HepG2 (cell line): ENCODE results near the gene BCAS2. TPM values are rescaled to one million over a fixed set of nuclear protein-coding genes. Genes with fewer than 3 reads are reported as not detected.

ENCODE experiments used
- ATAC-seq: fragments of 200-7000 bp; cut with Tn5 transposase; 3 replicates; pipeline ENCODE4 v1.9.1; 2020; ENCODE audit warnings: mild to moderate bottlenecking, moderate library complexity
- BruUV-seq: library from RNA; stranded (reverse); fragments of 400-500 nt; replicated peaks from 2 replicates; lab custom pipeline; 2021; lab: Mats Ljungman, UMichigan
- CTCF ChIA-PET: fragments of 300-600 bp; formaldehyde crosslinking; extraction: SDS; loops from one replicate; lab custom pipeline; 2021; ENCODE audit warnings: low total read pairs, inconsistent platforms, low intra/inter-chr PET ratio; lab: Yijun Ruan, JAX
- POLR2A ChIA-PET: fragments of 350-600 bp; sonication (Branson Sonifier 250); formaldehyde crosslinking; loops from one replicate; lab custom pipeline; 2020; ENCODE audit warnings: antibody characterized with exemption, inconsistent platforms; lab: Yijun Ruan, JAX
- DNase-seq: peaks from one replicate; pipeline ENCODE4 v3.0.0-alpha.2; 2015; ENCODE audit warnings: low spot score
- FAIRE-seq: peaks from 3 replicates; lab custom pipeline; 2011; peaks lifted over from hg19 to GRCh38; lab: Jason Lieb, UNC
- H2AFZ ChIP-seq: one replicate; pipeline ENCODE4 v1.6.1; 2011; ENCODE audit warnings: low read length, inconsistent platforms
- H3K27ac ChIP-seq: fragments of 300-600 bp; 3 replicates; pipeline ENCODE4 v1.8.0; 2011; ENCODE audit warnings: mixed run types, mild to moderate bottlenecking, mixed read lengths, low read length, inconsistent platforms; ENCODE audit not compliant: insufficient read depth; ENCODE audit errors: extremely low read length
- H3K27me3 ChIP-seq, 2 experiments: fragments of 200-600 bp in 1 of 2; 2 replicates in 1 of 2; 3 replicates in 1 of 2; pipeline versions ENCODE4 v1.6.0 to v1.8.0; 2011; ENCODE audit warnings: low read length in 2 of 2, mild to moderate bottlenecking in 2 of 2, moderate library complexity in 2 of 2, inconsistent platforms in 1 of 2; ENCODE audit not compliant: insufficient read depth in 2 of 2, control insufficient read depth in 1 of 2
- H3K36me3 ChIP-seq, 2 experiments: fragments of 200-600 bp in 1 of 2; replicated peaks in 1 of 2; 2 replicates in 1 of 2; 3 replicates in 1 of 2; pipeline versions ENCODE4 v1.5.1 to v1.8.0; 2011; ENCODE audit warnings: low read length in 2 of 2, inconsistent platforms in 1 of 2; ENCODE audit not compliant: insufficient read depth in 2 of 2, control insufficient read depth in 1 of 2
- H3K4me1 ChIP-seq: 2 replicates; pipeline ENCODE4 v1.5.1; 2012; ENCODE audit warnings: low read length, inconsistent platforms; ENCODE audit not compliant: insufficient read depth
- H3K4me2 ChIP-seq: 2 replicates; pipeline ENCODE4 v1.6.0; 2011; ENCODE audit warnings: low read depth, low read length, inconsistent platforms
- H3K4me3 ChIP-seq, 3 experiments: fragments of 200-600 bp in 1 of 3; sonication (generic), shearing (Covaris generic) in 1 of 3; replicated peaks in 1 of 3; 2 replicates each; pipeline ENCODE4 v1.5.1; 2011 to 2016; ENCODE audit warnings: low read length in 3 of 3, inconsistent platforms in 2 of 3, low read depth in 2 of 3, mild to moderate bottlenecking in 2 of 3, control low read depth in 1 of 3, mixed read lengths in 1 of 3; ENCODE audit not compliant: insufficient read depth in 1 of 3
- H3K79me2 ChIP-seq: one replicate; pipeline ENCODE4 v1.6.1; 2011; ENCODE audit warnings: low read length, inconsistent platforms; ENCODE audit not compliant: insufficient read depth
- H3K9ac ChIP-seq: 2 replicates; pipeline ENCODE4 v1.6.0; 2011; ENCODE audit warnings: mild to moderate bottlenecking, low read depth, low read length, inconsistent platforms; ENCODE audit not compliant: insufficient read depth
- H3K9me3 ChIP-seq: 2 replicates; pipeline ENCODE4 v1.5.1; 2012; ENCODE audit warnings: mild to moderate bottlenecking, low read length
- H4K20me1 ChIP-seq: 2 replicates; pipeline ENCODE4 v1.6.0; 2011; ENCODE audit warnings: inconsistent platforms, mild to moderate bottlenecking, low read length, moderate library complexity; ENCODE audit not compliant: insufficient read depth
- CENPBD1 ChIP-seq: sonication (generic); formaldehyde crosslinking; IDR thresholded peaks from 2 replicates; pipeline ENCODE4 v1.8.0; 2022; ENCODE audit warnings: missing genetic modification reagents, low read depth, mild to moderate bottlenecking, borderline replicate concordance
- DR1 ChIP-seq: sonication (generic); formaldehyde crosslinking; IDR thresholded peaks from 2 replicates; pipeline ENCODE4 v1.8.0; 2021; ENCODE audit warnings: mild to moderate bottlenecking, missing genetic modification reagents, inconsistent platforms
- ETV5 ChIP-seq: IDR thresholded peaks from 2 replicates; pipeline ENCODE4 v1.6.1; 2018; ENCODE audit warnings: missing biosample characterization, missing genetic modification reagents, inconsistent platforms, borderline replicate concordance
- MXI1 ChIP-seq: IDR thresholded peaks from 3 replicates; pipeline ENCODE4 v1.6.1; 2012; ENCODE audit warnings: low read depth, low read length, inconsistent platforms, borderline replicate concordance
- NFYB ChIP-seq: sonication (generic); formaldehyde crosslinking; IDR thresholded peaks from 2 replicates; pipeline ENCODE4 v1.4.0; 2020; ENCODE audit warnings: missing genetic modification reagents
- PCBP2 ChIP-seq: fragments of 200-400 bp; formaldehyde crosslinking; optimal IDR thresholded peaks from 2 replicates; pipeline ENCODE3; 2018; ENCODE audit warnings: low read length, low read depth; ENCODE audit not compliant: poor library complexity, severe bottlenecking
- SIX1 ChIP-seq: sonication (generic); formaldehyde crosslinking; IDR thresholded peaks from 2 replicates; pipeline ENCODE4 v1.4.0; 2020; ENCODE audit warnings: missing genetic modification reagents, borderline replicate concordance
- ZEB1 ChIP-seq: IDR thresholded peaks from 2 replicates; pipeline ENCODE4 v1.6.1; 2012; ENCODE audit warnings: mild to moderate bottlenecking, low read depth, inconsistent platforms; ENCODE audit not compliant: insufficient replicate concordance
- ZNF75D ChIP-seq: sonication (generic); formaldehyde crosslinking; IDR thresholded peaks from 2 replicates; pipeline ENCODE4 v1.8.1; 2023; ENCODE audit warnings: missing genetic modification reagents, mild to moderate bottlenecking, borderline replicate concordance
- WGBS: methylation state at CpG from one replicate; pipeline ENCODE4 v1.1.6; 2017; ENCODE audit warnings: low lambda C conversion rate; 5-methylcytosine and 5-hydroxymethylcytosine counted together
- in situ Hi-C: cut with HindIII; loops from 2 replicates; pipeline ENCODE4 v1.10.0; 2017; ENCODE audit warnings: low pct_unique_long_range_greater_than_20kb; ENCODE audit not compliant: extremely low pct_ligation_motif_present
- intact Hi-C: fragments of 100-400 bp; cut with micrococcal nuclease; formaldehyde crosslinking; loops from one replicate; pipeline ENCODE4 v1.10.0; 2022; ENCODE audit not compliant: unreplicated experiment
- polyA plus RNA-seq, 8 experiments: library from polyadenylated mRNA; depleted of rRNA in 3 of 8; stranded (reverse) in 7 of 8; unstranded in 1 of 8; fragments of >200 nt; fragmentation: Illumina TruSeq in 4 of 8; extraction: Trizol in 4 of 8; gene quantifications; 2 replicates each; pipeline versions ENCODE4 v1.2.1 to v1.2.3, GENCODE V29; 2011 to 2016; ENCODE audit warnings: low read depth in 4 of 8, missing spikeins in 1 of 8, mixed read lengths in 1 of 8; ENCODE audit not compliant: insufficient read depth in 1 of 8
- total RNA-seq, 5 experiments: library from RNA; depleted of rRNA; stranded (reverse); fragments of >200 nt; fragmentation: Illumina TruSeq; extraction: Trizol; gene quantifications; 2 replicates each; pipeline ENCODE4 v1.2.3, GENCODE V29; 2016; ENCODE audit warnings: low read depth in 1 of 5
- TF ChIP-seq, protein P1 (sequence below): IDR thresholded peaks from 2 replicates; pipeline ENCODE4 v1.6.1; 2016; ENCODE audit warnings: low read depth, borderline replicate concordance
- TF ChIP-seq, protein P2 (sequence below): sonication (generic); formaldehyde crosslinking; IDR thresholded peaks from 2 replicates; pipeline ENCODE4 v1.5.0; 2020; ENCODE audit warnings: missing genetic modification reagents
- TF ChIP-seq, protein P3 (sequence below): IDR thresholded peaks from 2 replicates; pipeline ENCODE4 v1.6.1; 2016; ENCODE audit warnings: missing compliant biosample characterization, missing genetic modification reagents, borderline replicate concordance

The BCAS2 gene
- total and polyA plus RNA-seq, 2 of the 13 experiments (the other 11 are each of a cell fraction or from before 2014, with no cell fraction given), result 18.0 to 47.4 TPM

GRCh38 chr1:114588196-114588689, 6.8 kb upstream of the BCAS2 start:
- H3K4me1 ChIP-seq, result peaks cover 8% of the 10 kb centered on the region; the same call in 1 of the 2 replicates
- no peak overlapping the region for H3K9ac ChIP-seq
- FAIRE-seq (no peak), ATAC-seq (no peak; the same call in 1 of the 3 replicates), DNase-seq (no peak)
- no peaks in the 10 kb centered on the region for H3K79me2 ChIP-seq
- ChIA-PET CTCF (no interaction called here), POLR2A (no interaction called here)
- intact Hi-C loops, result no loop called here
- no peaks in the 10 kb centered on the region for H3K9me3 ChIP-seq
- TF ChIP-seq ZNF75D (CRISPR knock-in tag), result no peak
- no peaks in the 10 kb centered on the region for H3K36me3 ChIP-seq
- H3K27ac ChIP-seq, result no peak overlapping the region
- in situ Hi-C loops, result no loop called here
- no peak overlapping the region for H3K4me3 ChIP-seq
- no peaks in the 10 kb centered on the region for H4K20me1 ChIP-seq
- no TSS peak for BruUV-seq
- H3K4me2 ChIP-seq, result no peak overlapping the region
- no peak overlapping the region for H2AFZ ChIP-seq
- 34% methylated on average over 2 of the region's 2 CpGs for WGBS
- no peaks in the 10 kb centered on the region for H3K27me3 ChIP-seq

DNA sequence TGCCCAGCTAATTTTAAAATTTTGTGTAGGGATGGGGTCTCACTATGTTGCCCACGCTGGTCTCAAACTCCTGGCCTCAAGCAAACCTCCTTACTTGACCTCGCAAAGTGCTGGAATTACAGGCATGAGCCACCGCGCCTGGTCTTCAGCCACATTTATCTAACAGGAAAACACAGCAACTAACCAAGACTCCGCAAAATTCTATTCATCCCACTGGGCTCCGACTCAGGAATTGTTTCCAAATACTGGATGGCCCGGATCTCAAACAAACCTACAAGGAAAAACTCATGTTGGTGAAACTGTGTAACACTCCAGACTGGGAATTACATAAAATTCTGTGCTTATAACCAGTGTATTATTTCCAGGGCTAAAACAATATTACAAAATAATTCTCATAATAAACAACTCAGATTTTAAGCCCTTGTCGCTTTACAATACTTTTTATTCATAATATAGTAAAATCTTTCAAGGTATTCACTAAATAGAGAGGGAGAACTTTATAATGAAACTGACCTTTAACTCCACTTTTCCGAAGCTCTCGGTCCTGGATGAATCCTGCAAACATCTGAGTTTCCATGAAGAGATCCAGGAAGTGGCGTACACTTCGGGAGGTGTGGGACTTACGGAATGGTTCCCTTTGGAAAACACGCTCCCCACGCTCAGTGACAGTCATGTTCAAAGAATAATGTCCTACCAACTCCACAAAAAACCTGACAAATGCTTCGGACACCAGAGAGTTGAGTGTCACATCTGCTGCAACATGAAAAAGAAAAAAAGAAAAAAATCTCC, 6.0 kb upstream of the BCAS2 start:
- CTCF ChIA-PET, result no interaction called here
- FAIRE-seq (no peak), ATAC-seq (no peak), DNase-seq (no peak)
- in situ Hi-C loops (no loop called here), intact Hi-C loops (no loop called here)
- Histone ChIP-seq H3K9ac (no peak overlapping the region), H3K27me3 (no peaks in the 10 kb centered on the region), H3K9me3 (no peaks in the 10 kb centered on the region), H4K20me1 (no peaks in the 10 kb centered on the region), H3K4me3 (no peak overlapping the region), H3K79me2 (no peaks in the 10 kb centered on the region), H3K27ac (no peak overlapping the region), H3K36me3 (no peaks in the 10 kb centered on the region), H3K4me2 (no peak overlapping the region), H2AFZ (no peak overlapping the region), H3K4me1 (peaks cover 11% of the 10 kb centered on the region)
- POLR2A ChIA-PET, result no interaction called here
- 90% methylated on average over 16 of the region's 16 CpGs for WGBS
- no TSS peak for BruUV-seq
- TF ChIP-seq MXI1 (no peak), CENPBD1 (no peak), PCBP2 (no peak), DR1 (CRISPR knock-in tag) (no peak), ZEB1 (no peak), SIX1 (CRISPR knock-in tag) (no peak), ETV5 (CRISPR knock-in tag) (no peak), NFYB (CRISPR knock-in tag) (no peak)
- TF ChIP-seq, protein P1, sequence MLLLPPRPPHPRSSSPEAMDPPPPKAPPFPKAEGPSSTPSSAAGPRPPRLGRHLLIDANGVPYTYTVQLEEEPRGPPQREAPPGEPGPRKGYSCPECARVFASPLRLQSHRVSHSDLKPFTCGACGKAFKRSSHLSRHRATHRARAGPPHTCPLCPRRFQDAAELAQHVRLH (CRISPR knock-in tag), result no peak
- TF ChIP-seq, protein P2, sequence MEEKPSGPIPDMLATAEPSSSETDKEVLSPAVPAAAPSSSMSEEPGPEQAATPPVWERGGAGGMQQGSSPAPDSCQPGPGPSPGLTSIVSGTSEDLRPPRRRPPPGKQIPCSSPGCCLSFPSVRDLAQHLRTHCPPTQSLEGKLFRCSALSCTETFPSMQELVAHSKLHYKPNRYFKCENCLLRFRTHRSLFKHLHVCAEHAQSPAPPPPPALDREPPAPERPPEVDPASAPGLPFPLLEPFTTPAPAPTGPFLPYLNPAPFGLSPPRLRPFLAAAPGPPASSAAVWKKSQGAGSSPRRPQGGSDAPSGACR (CRISPR knock-in tag), result no peak
- TF ChIP-seq, protein P3, sequence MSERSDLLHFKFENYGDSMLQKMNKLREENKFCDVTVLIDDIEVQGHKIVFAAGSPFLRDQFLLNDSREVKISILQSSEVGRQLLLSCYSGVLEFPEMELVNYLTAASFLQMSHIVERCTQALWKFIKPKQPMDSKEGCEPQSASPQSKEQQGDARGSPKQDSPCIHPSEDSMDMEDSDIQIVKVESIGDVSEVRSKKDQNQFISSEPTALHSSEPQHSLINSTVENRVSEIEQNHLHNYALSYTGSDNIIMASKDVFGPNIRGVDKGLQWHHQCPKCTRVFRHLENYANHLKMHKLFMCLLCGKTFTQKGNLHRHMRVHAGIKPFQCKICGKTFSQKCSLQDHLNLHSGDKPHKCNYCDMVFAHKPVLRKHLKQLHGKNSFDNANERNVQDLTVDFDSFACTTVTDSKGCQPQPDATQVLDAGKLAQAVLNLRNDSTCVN (CRISPR knock-in tag), result no peak
